ENCODE results near the gene PASK.

DNA sequence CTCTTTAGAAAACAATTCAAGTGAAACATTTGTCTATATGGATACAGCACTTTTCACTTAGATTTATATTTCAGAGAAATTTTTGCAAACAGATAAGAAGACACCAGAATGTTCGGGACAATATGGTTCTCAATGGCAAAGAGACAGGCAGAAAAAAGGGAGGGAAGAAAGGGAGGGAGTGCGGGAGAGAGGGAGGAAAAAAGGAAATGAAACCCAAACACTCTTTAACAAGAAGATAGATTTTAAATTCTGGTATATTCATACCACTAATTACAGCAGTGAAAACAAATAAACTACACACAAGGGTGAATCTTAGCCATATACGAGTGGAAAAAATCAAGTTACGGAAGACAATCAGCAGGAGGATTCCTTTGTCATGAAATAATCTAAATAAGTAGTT, 3.0 kb downstream of the PASK start:
- TF ChIP-seq, protein P1, sequence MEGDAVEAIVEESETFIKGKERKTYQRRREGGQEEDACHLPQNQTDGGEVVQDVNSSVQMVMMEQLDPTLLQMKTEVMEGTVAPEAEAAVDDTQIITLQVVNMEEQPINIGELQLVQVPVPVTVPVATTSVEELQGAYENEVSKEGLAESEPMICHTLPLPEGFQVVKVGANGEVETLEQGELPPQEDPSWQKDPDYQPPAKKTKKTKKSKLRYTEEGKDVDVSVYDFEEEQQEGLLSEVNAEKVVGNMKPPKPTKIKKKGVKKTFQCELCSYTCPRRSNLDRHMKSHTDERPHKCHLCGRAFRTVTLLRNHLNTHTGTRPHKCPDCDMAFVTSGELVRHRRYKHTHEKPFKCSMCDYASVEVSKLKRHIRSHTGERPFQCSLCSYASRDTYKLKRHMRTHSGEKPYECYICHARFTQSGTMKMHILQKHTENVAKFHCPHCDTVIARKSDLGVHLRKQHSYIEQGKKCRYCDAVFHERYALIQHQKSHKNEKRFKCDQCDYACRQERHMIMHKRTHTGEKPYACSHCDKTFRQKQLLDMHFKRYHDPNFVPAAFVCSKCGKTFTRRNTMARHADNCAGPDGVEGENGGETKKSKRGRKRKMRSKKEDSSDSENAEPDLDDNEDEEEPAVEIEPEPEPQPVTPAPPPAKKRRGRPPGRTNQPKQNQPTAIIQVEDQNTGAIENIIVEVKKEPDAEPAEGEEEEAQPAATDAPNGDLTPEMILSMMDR (IDR thresholded peaks at IDR 0.05 in 8 of 11, conservative IDR thresholded peaks at IDR 0.05 in 3 of 11), result no peak
- TF ChIP-seq POLR2A (IDR thresholded peaks at IDR 0.05) (no peak), POLR2AphosphoS5 (IDR thresholded peaks at IDR 0.05) (no peak)

Data from spleen (tissue), 7 donors.